HL-60/S4 treated with retinoic acid at 250 ng/mL for 4 days and 3 days (cell line): ENCODE measurements around the gene BAG2.

Experiments
- in situ Hi-C: fragments of 300-500 bp; cut with MboI; formaldehyde crosslinking; loops from 2 replicates; pipeline ENCODE4 v1.7.0; 2022; ENCODE audit warnings: low sequenced_read_pairs

BAG2 gene

GRCh38 chr6:57221191-57221935 is 49.2 kb downstream of the BAG2 start:
- in situ Hi-C loops: no loop called here

- in situ Hi-C loops: no loop called here
Observed at GRCh38 chr6:57221936-57222742, 50.0 kb downstream of the BAG2 start, which contains the start of gene RAB23. TSS of gene RAB23 (minus strand) at chr6:57222307. CDS start at chr6:57210380, 11,927 bp downstream.

GRCh38 chr6:57222743-57223077 is 50.6 kb downstream of the BAG2 start:
- in situ Hi-C loops: no loop called here

DNA sequence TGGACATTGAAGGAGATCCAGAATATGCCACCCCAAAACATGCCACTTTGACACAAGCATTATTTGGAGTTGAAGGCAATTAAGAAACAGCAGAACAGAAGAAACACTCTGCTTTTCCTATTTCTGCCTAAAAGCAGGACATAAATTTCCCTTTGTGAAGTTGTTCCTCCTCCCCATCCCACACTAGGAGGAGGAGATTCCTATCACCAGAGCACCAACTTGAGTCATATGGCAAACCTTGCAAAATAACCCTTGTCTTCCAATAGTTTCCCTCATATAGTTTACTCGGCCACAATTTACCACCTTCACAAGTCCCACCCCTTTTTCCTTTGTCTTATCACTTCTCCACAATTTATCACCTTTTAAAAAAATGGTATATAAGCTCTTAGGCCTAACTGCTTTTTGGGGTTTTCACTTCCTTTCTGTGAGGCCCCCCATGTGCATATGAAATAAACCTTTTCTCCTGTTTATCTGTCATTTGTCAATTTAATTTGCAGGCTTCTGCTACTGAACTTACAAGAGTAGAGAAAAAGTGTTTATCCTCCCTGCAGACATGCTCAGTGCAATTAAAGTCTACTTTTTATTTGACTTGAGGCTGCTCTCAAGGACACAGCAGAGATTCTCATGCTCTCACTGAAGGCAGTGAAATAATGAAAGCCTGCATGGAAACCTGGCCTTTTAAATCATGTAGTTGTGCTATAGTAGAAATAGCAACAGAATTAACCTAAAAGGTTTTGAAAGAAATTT is 52.8 kb downstream of the BAG2 start:
- in situ Hi-C loops: no loop called here

DNA sequence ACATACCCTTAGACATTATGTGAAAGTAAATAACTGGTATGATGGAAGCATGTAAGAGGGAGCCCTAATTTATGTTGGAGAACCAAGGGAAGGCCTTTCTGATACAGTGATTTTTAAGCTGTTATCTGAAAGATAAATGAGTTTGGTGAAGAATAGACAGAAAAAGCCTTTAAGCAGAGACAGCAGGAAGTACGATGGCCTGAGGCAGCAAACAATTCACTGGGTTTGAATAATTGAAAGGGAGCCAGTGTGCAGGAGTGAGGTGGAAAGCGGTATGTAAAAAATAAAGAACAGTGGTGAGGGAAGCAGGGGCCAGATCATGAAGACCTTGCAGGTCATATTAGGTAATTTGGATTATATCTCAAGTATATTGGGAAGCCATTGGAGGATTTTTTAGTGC is 54.1 kb downstream of the BAG2 start:
- in situ Hi-C loops: no loop called here
